GM21390 (cell line): ENCODE data around the gene PGP.

Experiments used
- ATAC-seq: cut with Tn5 transposase; IDR thresholded peaks from one replicate; pipeline ENCODE4 v1.9.1; 2021; ENCODE audit not compliant: unreplicated experiment

Gene PGP

GRCh38 chr16:2167068-2167638, 47.5 kb downstream of the PGP start:
- no peak for ATAC-seq

DNA sequence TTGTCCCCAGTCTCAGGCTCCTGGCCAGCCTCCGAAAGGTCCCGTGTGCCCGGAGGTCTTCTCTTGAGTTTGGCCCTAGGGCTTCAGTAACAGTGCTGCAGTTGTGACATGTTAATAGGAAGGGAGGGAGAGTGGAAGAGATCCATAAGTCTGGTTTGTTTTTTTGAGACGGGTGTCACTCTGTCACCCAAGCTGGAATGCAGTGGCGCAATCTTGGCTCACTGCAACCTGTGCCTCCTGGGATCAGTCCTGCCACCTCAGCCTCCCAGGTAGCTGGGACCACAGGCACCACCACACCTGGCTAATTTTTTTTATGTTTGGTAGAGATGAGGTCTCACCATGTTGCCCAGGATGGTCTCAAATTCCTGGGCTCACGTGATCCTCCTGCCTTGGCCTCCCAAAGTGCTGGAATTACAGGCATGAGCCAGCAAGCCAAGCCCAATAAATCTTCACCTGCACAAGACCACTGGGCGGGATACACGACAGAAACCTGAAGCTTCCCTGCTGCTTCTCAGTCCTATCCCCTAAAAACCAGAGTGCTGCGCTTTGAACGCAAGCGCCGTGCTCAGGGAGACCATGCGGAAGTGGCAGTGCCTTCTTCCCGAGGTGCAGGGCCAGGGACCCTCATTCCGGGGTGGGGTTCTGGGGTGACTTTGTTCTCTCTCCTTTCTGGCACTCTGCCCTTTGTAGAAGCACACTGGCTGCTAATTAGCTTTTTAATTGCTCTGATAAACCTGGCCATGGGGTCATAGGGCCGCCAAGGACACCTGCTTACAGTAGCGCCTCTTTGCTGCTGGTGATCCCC, 48.2 kb downstream of the PGP start:
- no peak for ATAC-seq

DNA sequence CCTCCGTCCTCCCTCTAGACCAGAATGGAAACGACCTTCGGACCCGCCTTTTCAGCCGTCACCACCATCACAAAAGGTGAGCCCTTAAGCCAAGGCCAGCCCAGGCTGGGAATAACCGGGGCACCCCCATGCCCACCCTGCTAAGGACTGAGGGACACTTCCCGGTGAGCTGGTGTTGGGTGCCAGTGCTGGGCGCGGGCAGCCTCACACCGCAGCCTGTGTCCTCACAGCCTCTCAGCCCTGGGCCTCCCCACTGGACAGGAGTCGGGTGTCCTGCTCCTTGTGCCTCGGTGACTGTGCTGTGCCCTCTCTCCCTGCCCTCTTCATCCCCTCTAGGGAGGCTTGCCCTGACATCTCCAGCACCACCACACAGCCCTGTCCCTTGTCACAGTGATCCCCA, 48.8 kb downstream of the PGP start:
- ATAC-seq: no peak

DNA sequence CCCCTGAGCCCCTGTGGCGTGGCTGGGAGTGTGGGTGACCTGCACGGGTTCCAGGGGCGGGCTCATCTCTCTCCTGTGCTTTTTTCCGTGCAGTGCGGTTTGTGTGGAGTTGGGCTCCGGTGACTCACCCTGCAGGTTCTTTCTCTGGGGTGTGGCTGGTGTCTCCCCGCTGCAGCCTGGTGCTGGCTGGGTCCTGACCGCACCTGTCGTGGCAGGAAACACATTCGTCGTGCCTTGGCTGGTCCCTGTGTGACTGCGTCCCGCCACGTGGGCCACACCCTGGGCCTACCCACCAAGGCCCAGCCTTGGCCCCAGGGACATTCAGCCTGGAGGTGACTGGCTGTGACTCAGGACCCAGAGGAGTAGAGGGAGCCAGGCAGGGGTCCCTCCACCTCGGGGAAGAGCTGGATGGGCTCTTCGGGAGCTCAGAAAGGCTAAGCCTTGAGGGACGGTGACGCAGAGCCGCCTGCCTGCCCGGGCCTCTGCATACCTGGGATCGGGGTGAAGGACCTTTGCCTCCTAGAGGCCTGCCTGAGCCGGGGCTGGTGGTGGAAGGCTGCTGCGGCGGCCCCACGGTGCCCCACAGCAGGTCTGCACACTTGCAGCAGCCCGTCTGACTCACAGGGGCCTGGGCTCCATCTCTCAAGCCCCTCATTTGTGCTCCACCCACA, 51.3 kb downstream of the PGP start:
- ATAC-seq: no peak

- no peak for ATAC-seq
These were observed 51.9 kb downstream of the PGP start for GRCh38 chr16:2162676-2163118.

- no peak for ATAC-seq
These were observed 52.7 kb downstream of the PGP start for GRCh38 chr16:2161911-2162310.
